Endothelial cell of umbilical vein (primary cell): Measurements from ENCODE around the gene ITIH4. TPM values are rescaled to one million over a fixed set of nuclear protein-coding genes. Genes with fewer than 3 reads are reported as not detected.

Experiments
- BruUV-seq: library from RNA; stranded (reverse); fragments of 400-500 nt; replicated peaks from 2 replicates; lab custom pipeline; 2021; lab: Mats Ljungman, UMichigan
- CTCF ChIA-PET: fragments of 300-600, 350-600 bp; sonication (Branson Sonifier 250); formaldehyde crosslinking; loops from one replicate; lab custom pipeline; 2021; ENCODE audit warnings: antibody characterized with exemption, inconsistent platforms; lab: Charles Lee
- POLR2A ChIA-PET: fragments of 300-600, 350-600 bp; sonication (Branson Sonifier 250); formaldehyde crosslinking; loops from one replicate; lab custom pipeline; 2021; ENCODE audit warnings: antibody characterized with exemption, inconsistent platforms; lab: Charles Lee
- DNase-seq: peaks from one replicate; pipeline ENCODE4 v3.0.0-alpha.2; 2011; ENCODE audit warnings: low read depth, low spot score
- FAIRE-seq: peaks from 2 replicates; lab custom pipeline; 2011; peaks lifted over from hg19 to GRCh38; lab: Jason Lieb, UNC
- H2AFZ ChIP-seq: 2 replicates; pipeline ENCODE4 v1.6.0; 2012; ENCODE audit warnings: low read depth, low read length, control low read depth, inconsistent platforms
- H3K27ac ChIP-seq: 2 replicates; pipeline ENCODE4 v1.5.1; 2011; ENCODE audit warnings: low read depth, mild to moderate bottlenecking, control low read depth, low read length, moderate library complexity; ENCODE audit not compliant: insufficient read depth
- H3K27me3 ChIP-seq, 2 experiments: 2 replicates each; pipeline versions ENCODE4 v1.6.0 to v1.6.1; 2011; ENCODE audit warnings: low read length in 2 of 2, mixed read lengths in 1 of 2; ENCODE audit not compliant: control insufficient read depth in 2 of 2, insufficient read depth in 2 of 2
- H3K36me3 ChIP-seq, 2 experiments: 2 replicates in 1 of 2; 3 replicates in 1 of 2; pipeline ENCODE4 v1.5.1; 2011; ENCODE audit warnings: low read length in 2 of 2, mild to moderate bottlenecking in 1 of 2, moderate library complexity in 1 of 2; ENCODE audit not compliant: control insufficient read depth in 2 of 2, insufficient read depth in 2 of 2; ENCODE audit errors: extremely low read depth in 1 of 2
- H3K4me1 ChIP-seq: 3 replicates; pipeline ENCODE4 v1.5.1; 2011; ENCODE audit warnings: mild to moderate bottlenecking, low read length; ENCODE audit not compliant: control insufficient read depth, insufficient read depth; ENCODE audit errors: extremely low read depth
- H3K4me2 ChIP-seq: 2 replicates; pipeline ENCODE4 v1.6.1; 2011; ENCODE audit warnings: low read length, control low read depth, mixed read lengths; ENCODE audit not compliant: insufficient read depth
- H3K4me3 ChIP-seq, 3 experiments: fragments of 200-600 bp in 1 of 3; sonication (generic), shearing (Covaris generic) in 1 of 3; replicated peaks in 1 of 3; 2 replicates each; pipeline ENCODE4 v1.5.1; 2011 to 2016; ENCODE audit warnings: control low read depth in 3 of 3, low read length in 3 of 3, mild to moderate bottlenecking in 2 of 3, inconsistent platforms in 1 of 3, low read depth in 1 of 3, moderate library complexity in 1 of 3; ENCODE audit not compliant: insufficient read depth in 1 of 3
- H3K79me2 ChIP-seq: 2 replicates; pipeline ENCODE4 v1.6.0; 2012; ENCODE audit warnings: low read length, inconsistent platforms; ENCODE audit not compliant: control insufficient read depth, insufficient read depth
- H3K9ac ChIP-seq: replicated peaks from 2 replicates; pipeline ENCODE3; 2011; ENCODE audit warnings: low read length, control low read depth; ENCODE audit not compliant: insufficient read depth; ENCODE audit errors: extremely low read depth
- H3K9me1 ChIP-seq: replicated peaks from 3 replicates; pipeline ENCODE4 v1.6.0; 2011; ENCODE audit warnings: mild to moderate bottlenecking, low read length; ENCODE audit not compliant: control insufficient read depth, insufficient read depth; ENCODE audit errors: extremely low read depth
- H3K9me3 ChIP-seq: replicated peaks from 2 replicates; pipeline ENCODE4 v1.5.1; 2012; ENCODE audit warnings: low read length, inconsistent platforms; ENCODE audit not compliant: control insufficient read depth, insufficient read depth
- H4K20me1 ChIP-seq: replicated peaks from 2 replicates; pipeline ENCODE3; 2011; ENCODE audit warnings: mild to moderate bottlenecking, low read length; ENCODE audit not compliant: control insufficient read depth, insufficient read depth; ENCODE audit errors: extremely low read depth
- EZH2 ChIP-seq: IDR thresholded peaks from 2 replicates; pipeline ENCODE4 v1.6.1; 2012; ENCODE audit warnings: borderline replicate concordance, low read depth, mild to moderate bottlenecking, moderate library complexity, low read length, inconsistent platforms; ENCODE audit not compliant: severe bottlenecking
- FOS ChIP-seq: IDR thresholded peaks from 2 replicates; pipeline ENCODE4 v1.6.1; 2011; ENCODE audit warnings: mild to moderate bottlenecking, low read length, moderate library complexity, borderline replicate concordance; ENCODE audit not compliant: insufficient read depth
- GATA2 ChIP-seq: IDR thresholded peaks from 2 replicates; pipeline ENCODE4 v1.7.0; 2011; ENCODE audit warnings: low read depth, mild to moderate bottlenecking, moderate library complexity, mixed read lengths, low read length; ENCODE audit not compliant: insufficient read length, insufficient read depth
- JUN ChIP-seq: IDR thresholded peaks from 2 replicates; pipeline ENCODE4 v1.6.1; 2011; ENCODE audit warnings: borderline replicate concordance, low read depth; ENCODE audit not compliant: insufficient read length, insufficient read depth
- MYC ChIP-seq: IDR thresholded peaks from one replicate; pipeline ENCODE4 v1.6.1; 2011; ENCODE audit warnings: mild to moderate bottlenecking, low read depth, low read length
- POLR2A ChIP-seq: IDR thresholded peaks from 2 replicates; pipeline ENCODE4 v1.6.1; 2012; ENCODE audit warnings: low read depth, mild to moderate bottlenecking, control low read depth, low read length
- POLR2AphosphoS5 ChIP-seq: IDR thresholded peaks from 2 replicates; pipeline ENCODE4 v1.6.1; 2012; ENCODE audit warnings: low read depth, mild to moderate bottlenecking, control low read depth, low read length, moderate library complexity; ENCODE audit not compliant: insufficient read depth
- dilution Hi-C: fragments of 300-500 bp; cut with MboI; formaldehyde crosslinking; loops from one replicate; pipeline ENCODE4 v1.15.0; 2019; ENCODE audit warnings: low sequenced_read_pairs; ENCODE audit not compliant: extremely low pct_ligation_motif_present
- intact Hi-C: fragments of 100-400 bp; cut with micrococcal nuclease; formaldehyde crosslinking; loops from one replicate; pipeline ENCODE4 v1.10.0; 2022
- polyA plus RNA-seq, 4 experiments: library from polyadenylated mRNA; depleted of rRNA in 3 of 4; stranded (reverse) in 3 of 4; unstranded in 1 of 4; fragments of >200 nt; gene quantifications; 2 replicates each; pipeline versions ENCODE4 v1.2.1 to v1.2.3, GENCODE V29; 2011 to 2012; ENCODE audit warnings: missing spikeins in 1 of 4
- total RNA-seq: library from RNA; stranded (reverse); gene quantifications from 2 replicates; pipeline ENCODE4 v1.2.3, GENCODE V29; 2021
- TF ChIP-seq, protein P1 (sequence below), 2 donors: IDR thresholded peaks; 1 replicate in 1 of 2; 2 replicates in 1 of 2; pipeline ENCODE4 v1.5.1; 2011; ENCODE audit warnings: low read length in 2 of 2, mild to moderate bottlenecking in 2 of 2, moderate library complexity in 2 of 2, control low read depth in 1 of 2, inconsistent platforms in 1 of 2, low read depth in 1 of 2; ENCODE audit not compliant: insufficient read depth in 1 of 2; ENCODE audit errors: extremely low read depth in 1 of 2
- TF ChIP-seq, protein P2 (sequence below): IDR thresholded peaks from 2 replicates; pipeline ENCODE4 v1.6.1; 2011; ENCODE audit not compliant: insufficient read depth, insufficient read length

Gene ITIH4
- total and polyA plus RNA-seq, 2 donors (not counting 3 experiments of a cell fraction or from before 2014, with no cell fraction given) = 0.17 to 2.4 TPM

DNA sequence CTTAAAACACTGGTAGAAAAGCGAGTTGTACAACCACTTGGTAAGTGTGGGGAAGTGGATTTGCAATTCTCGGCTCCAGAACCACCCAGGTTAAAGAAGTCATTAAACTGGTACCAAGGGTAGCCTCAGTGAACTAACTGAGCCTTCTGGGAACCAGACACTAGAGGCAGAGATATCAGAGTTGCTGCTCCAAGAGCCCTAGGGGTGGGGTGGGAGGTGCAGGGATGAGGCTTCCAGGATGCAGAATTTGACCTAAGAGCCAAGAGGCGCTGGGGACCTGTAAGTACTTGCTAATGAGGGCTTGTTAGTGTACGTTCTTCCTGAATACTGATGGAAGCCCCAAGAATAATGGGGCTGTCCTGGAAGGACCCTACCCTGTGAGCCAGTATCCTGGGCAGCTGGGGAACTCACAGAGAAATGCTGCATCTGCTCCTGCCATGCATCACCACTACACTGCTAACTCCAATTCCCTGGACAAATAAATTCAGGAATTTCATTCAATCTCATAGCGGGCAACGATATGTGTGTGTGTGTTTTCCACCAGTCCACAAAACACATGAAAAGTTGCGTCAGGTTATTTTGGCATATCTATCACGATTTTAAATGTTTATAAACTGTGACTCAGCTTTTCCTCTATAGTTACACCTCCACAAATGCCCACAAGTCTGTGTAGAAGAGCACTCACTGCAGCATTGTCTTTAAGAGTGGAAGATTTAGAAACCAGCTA lies 43.1 kb upstream of the ITIH4 start:
- no peak for FAIRE-seq

More for the DNA sequence above, 43.1 kb upstream of the ITIH4 start:
- no peak overlapping the region for H3K4me2 ChIP-seq
- BruUV-seq = no TSS peak
- H3K79me2 ChIP-seq = no peaks in the 10 kb centered on the region
- CTCF ChIA-PET = interaction anchor here (0.7 kb wide), 1 partner anchor 12 kb away, joined by 3 read pairs; no protein-coding TSS in a partner anchor
- intact Hi-C loops = no loop called here
- no peaks in the 10 kb centered on the region for H3K4me1 ChIP-seq
- H3K27ac ChIP-seq = no peak overlapping the region
- dilution Hi-C loops = no loop called here
- no peaks in the 10 kb centered on the region for H4K20me1 ChIP-seq
- no peaks in the 10 kb centered on the region for H3K27me3 ChIP-seq
- H3K9ac ChIP-seq = no peak overlapping the region
- POLR2A ChIA-PET = no interaction called here
- TF ChIP-seq, protein P1, sequence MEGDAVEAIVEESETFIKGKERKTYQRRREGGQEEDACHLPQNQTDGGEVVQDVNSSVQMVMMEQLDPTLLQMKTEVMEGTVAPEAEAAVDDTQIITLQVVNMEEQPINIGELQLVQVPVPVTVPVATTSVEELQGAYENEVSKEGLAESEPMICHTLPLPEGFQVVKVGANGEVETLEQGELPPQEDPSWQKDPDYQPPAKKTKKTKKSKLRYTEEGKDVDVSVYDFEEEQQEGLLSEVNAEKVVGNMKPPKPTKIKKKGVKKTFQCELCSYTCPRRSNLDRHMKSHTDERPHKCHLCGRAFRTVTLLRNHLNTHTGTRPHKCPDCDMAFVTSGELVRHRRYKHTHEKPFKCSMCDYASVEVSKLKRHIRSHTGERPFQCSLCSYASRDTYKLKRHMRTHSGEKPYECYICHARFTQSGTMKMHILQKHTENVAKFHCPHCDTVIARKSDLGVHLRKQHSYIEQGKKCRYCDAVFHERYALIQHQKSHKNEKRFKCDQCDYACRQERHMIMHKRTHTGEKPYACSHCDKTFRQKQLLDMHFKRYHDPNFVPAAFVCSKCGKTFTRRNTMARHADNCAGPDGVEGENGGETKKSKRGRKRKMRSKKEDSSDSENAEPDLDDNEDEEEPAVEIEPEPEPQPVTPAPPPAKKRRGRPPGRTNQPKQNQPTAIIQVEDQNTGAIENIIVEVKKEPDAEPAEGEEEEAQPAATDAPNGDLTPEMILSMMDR (IDR thresholded peaks at IDR 0.05; ENCODE audit: extremely low read depth in 1 of 2, insufficient read depth in 1 of 2, low read depth in 1 of 2, low read length in 2 of 2) = no peak
- TF ChIP-seq POLR2AphosphoS5 (no peak), EZH2 (no peak), MYC (no peak), POLR2A (no peak), JUN (no peak), FOS (no peak), GATA2 (no peak)
- TF ChIP-seq, protein P2, sequence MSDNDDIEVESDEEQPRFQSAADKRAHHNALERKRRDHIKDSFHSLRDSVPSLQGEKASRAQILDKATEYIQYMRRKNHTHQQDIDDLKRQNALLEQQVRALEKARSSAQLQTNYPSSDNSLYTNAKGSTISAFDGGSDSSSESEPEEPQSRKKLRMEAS = no peak
- DNase-seq = peak; percentile 14
- no peak overlapping the region for H2AFZ ChIP-seq
- no peaks in the 10 kb centered on the region for H3K9me3 ChIP-seq
- H3K4me3 ChIP-seq = no peak overlapping the region
- no peaks in the 10 kb centered on the region for H3K36me3 ChIP-seq
- H3K9me1 ChIP-seq = no peaks in the 10 kb centered on the region
